Loucy (cell line): ENCODE data around the gene SLC26A2.

Source experiments
- H2AFZ ChIP-seq: fragments of 200-600 bp; sonication (generic); 2 replicates; pipeline ENCODE4 v1.6.0; 2016; ENCODE audit warnings: antibody characterized with exemption, mild to moderate bottlenecking, low read length, moderate library complexity
- H3F3A ChIP-seq: fragments of 200-600 bp; 2 replicates; pipeline ENCODE4 v1.6.0; 2016; ENCODE audit warnings: antibody characterized with exemption, low read depth, mild to moderate bottlenecking
- H3K27me3 ChIP-seq: fragments of 200-600 bp; sonication (generic); 2 replicates; pipeline ENCODE4 v1.6.1; 2014; ENCODE audit warnings: low read length, mild to moderate bottlenecking; ENCODE audit not compliant: insufficient read depth, poor library complexity, severe bottlenecking
- H3K36me3 ChIP-seq: fragments of 200-600 bp; sonication (generic); 2 replicates; pipeline ENCODE4 v1.6.1; 2016; ENCODE audit warnings: low read length; ENCODE audit not compliant: insufficient read depth
- H3K4me1 ChIP-seq: fragments of 200-600 bp; sonication (generic); 2 replicates; pipeline ENCODE4 v1.5.1; 2014; ENCODE audit warnings: low read length, mild to moderate bottlenecking; ENCODE audit not compliant: insufficient read depth, poor library complexity, severe bottlenecking
- H3K4me2 ChIP-seq: fragments of 200-600 bp; sonication (generic); 2 replicates; pipeline ENCODE4 v1.6.0; 2014; ENCODE audit warnings: antibody characterized with exemption, low read length, low read depth, mild to moderate bottlenecking; ENCODE audit not compliant: poor library complexity, severe bottlenecking
- H3K4me3 ChIP-seq: fragments of 200-600 bp; sonication (generic); 2 replicates; pipeline ENCODE4 v1.5.1; 2014; ENCODE audit warnings: low read length, mild to moderate bottlenecking, mixed read lengths; ENCODE audit not compliant: poor library complexity, severe bottlenecking
- H3K79me2 ChIP-seq: fragments of 200-600 bp; sonication (generic); 2 replicates; pipeline ENCODE4 v1.6.1; 2014; ENCODE audit warnings: low read length; ENCODE audit not compliant: insufficient read depth
- H3K9ac ChIP-seq: fragments of 200-600 bp; sonication (generic); 2 replicates; pipeline ENCODE4 v1.6.0; 2014; ENCODE audit warnings: mild to moderate bottlenecking, low read depth, low read length, moderate library complexity; ENCODE audit not compliant: poor library complexity, severe bottlenecking
- H3K9me2 ChIP-seq: fragments of 200-600 bp; sonication (generic); replicated peaks from 2 replicates; pipeline ENCODE4 v1.6.1; 2016; ENCODE audit warnings: low read depth, low read length, mixed read lengths
- H3K9me3 ChIP-seq: fragments of 200-600 bp; sonication (generic); 2 replicates; pipeline ENCODE4 v1.6.1; 2014; ENCODE audit warnings: mild to moderate bottlenecking, antibody characterized with exemption, low read length, low read depth; ENCODE audit not compliant: insufficient read depth
- H4K20me1 ChIP-seq: fragments of 200-600 bp; sonication (generic); 2 replicates; pipeline ENCODE4 v1.6.0; 2014; ENCODE audit warnings: antibody characterized with exemption, low read length, mild to moderate bottlenecking; ENCODE audit not compliant: insufficient read depth, poor library complexity, severe bottlenecking
- CTCF ChIP-seq: fragments of 200-600 bp; sonication (generic); conservative IDR thresholded peaks from 2 replicates; pipeline ENCODE4 v1.5.1; 2014; ENCODE audit warnings: mild to moderate bottlenecking, antibody characterized with exemption, low read length
- EZH2phosphoT487 ChIP-seq: fragments of 200-600 bp; IDR thresholded peaks from 2 replicates; pipeline ENCODE4 v1.6.1; 2018; ENCODE audit warnings: antibody characterized with exemption, mild to moderate bottlenecking, moderate library complexity, borderline replicate concordance

SLC26A2 gene

GRCh38 chr5:149936700-149937091 lies 23.9 kb upstream of the SLC26A2 start:
- H3K9me2 ChIP-seq = no peaks in the 10 kb centered on the region
- TF ChIP-seq CTCF = no peak
- TF ChIP-seq EZH2phosphoT487 = no peak
- H3K9ac ChIP-seq = no peak overlapping the region
- no peaks in the 10 kb centered on the region for H3K36me3 ChIP-seq
- no peaks in the 10 kb centered on the region for H3K27me3 ChIP-seq
- no peaks in the 10 kb centered on the region for H3F3A ChIP-seq
- H3K4me1 ChIP-seq = no peaks in the 10 kb centered on the region
- H3K4me2 ChIP-seq = no peak overlapping the region
- H3K9me3 ChIP-seq = no peaks in the 10 kb centered on the region
- H2AFZ ChIP-seq = no peak overlapping the region; the same call in 1 of the 2 replicates
- no peaks in the 10 kb centered on the region for H3K79me2 ChIP-seq
- H3K4me3 ChIP-seq = no peak overlapping the region
- H4K20me1 ChIP-seq = no peaks in the 10 kb centered on the region

GRCh38 chr5:149937610-149938009 lies 22.9 kb upstream of the SLC26A2 start:
- no peaks in the 10 kb centered on the region for H3K79me2 ChIP-seq
- H3K9me3 ChIP-seq = no peaks in the 10 kb centered on the region
- H3K9me2 ChIP-seq = no peaks in the 10 kb centered on the region
- H3K4me3 ChIP-seq = no peak overlapping the region
- no peaks in the 10 kb centered on the region for H4K20me1 ChIP-seq
- H2AFZ ChIP-seq = no peak overlapping the region
- TF ChIP-seq CTCF (no peak), EZH2phosphoT487 (no peak)
- H3K9ac ChIP-seq = no peak overlapping the region
- H3K4me1 ChIP-seq = no peaks in the 10 kb centered on the region
- H3F3A ChIP-seq = no peaks in the 10 kb centered on the region
- no peaks in the 10 kb centered on the region for H3K27me3 ChIP-seq
- H3K4me2 ChIP-seq = no peak overlapping the region
- H3K36me3 ChIP-seq = no peaks in the 10 kb centered on the region

- Histone ChIP-seq H3K4me2 (no peak overlapping the region), H3K4me3 (no peak overlapping the region), H3K4me1 (no peaks in the 10 kb centered on the region), H3K36me3 (no peaks in the 10 kb centered on the region), H3K79me2 (no peaks in the 10 kb centered on the region), H3K27me3 (no peaks in the 10 kb centered on the region), H3F3A (no peaks in the 10 kb centered on the region), H4K20me1 (no peaks in the 10 kb centered on the region), H3K9me3 (no peaks in the 10 kb centered on the region), H3K9ac (no peak overlapping the region), H3K9me2 (no peaks in the 10 kb centered on the region), H2AFZ (no peak overlapping the region)
- TF ChIP-seq CTCF (no peak), EZH2phosphoT487 (no peak)
Observed at GRCh38 chr5:149938279-149938678, 22.3 kb upstream of the SLC26A2 start.
